ENCODE data around the gene HERC6.
A peak's percentile ranks its signal among the peaks of the same experiment; 100 is the strongest.
"Not testable (repeated sequence)": the region's sequence is repeated elsewhere in the genome, so short reads cannot be mapped to it uniquely, and the experiment has no call there.

Gene HERC6

GRCh38 chr4:88361217-88361773 lies 17.4 kb upstream of the HERC6 start:
- H3K27ac Mint-ChIP-seq; H3K9me3 Mint-ChIP-seq; H3K4me1 Mint-ChIP-seq (ENCODE audit: low read depth); H3K36me3 Mint-ChIP-seq (ENCODE audit: low read depth); H3K27me3 Mint-ChIP-seq; DNase-seq; H3K4me3 Mint-ChIP-seq: not testable (repeated sequence)

DNA sequence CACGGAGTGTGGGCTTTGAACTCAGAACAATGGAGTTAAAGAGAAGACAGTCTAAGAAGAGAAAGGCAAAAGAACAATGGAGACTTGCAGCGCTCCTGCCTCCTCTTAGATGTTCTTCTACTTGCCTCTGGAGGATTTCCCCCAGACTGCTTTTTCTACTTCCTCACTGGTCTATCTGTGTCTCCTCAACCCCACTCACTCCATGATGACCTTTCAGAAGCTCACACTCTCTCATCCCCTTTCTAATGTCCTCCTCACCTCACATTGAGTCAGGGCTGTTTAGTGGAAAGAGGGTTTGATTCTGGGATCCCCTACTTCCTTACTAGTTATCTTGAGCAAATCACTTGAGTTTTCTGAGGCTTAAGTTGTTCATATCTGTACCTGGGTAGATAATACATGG lies 12.2 kb upstream of the HERC6 start:
- Mint-ChIP-seq H3K9me3 (peaks cover 6% of the 10 kb centered on the region), H3K27ac (no peak overlapping the region), H3K4me1 (ENCODE audit: low read depth) (no peaks in the 10 kb centered on the region), H3K4me3 (no peak overlapping the region), H3K36me3 (ENCODE audit: low read depth) (no peaks in the 10 kb centered on the region), H3K27me3 (no peaks in the 10 kb centered on the region)
- DNase-seq = no peak

DNA sequence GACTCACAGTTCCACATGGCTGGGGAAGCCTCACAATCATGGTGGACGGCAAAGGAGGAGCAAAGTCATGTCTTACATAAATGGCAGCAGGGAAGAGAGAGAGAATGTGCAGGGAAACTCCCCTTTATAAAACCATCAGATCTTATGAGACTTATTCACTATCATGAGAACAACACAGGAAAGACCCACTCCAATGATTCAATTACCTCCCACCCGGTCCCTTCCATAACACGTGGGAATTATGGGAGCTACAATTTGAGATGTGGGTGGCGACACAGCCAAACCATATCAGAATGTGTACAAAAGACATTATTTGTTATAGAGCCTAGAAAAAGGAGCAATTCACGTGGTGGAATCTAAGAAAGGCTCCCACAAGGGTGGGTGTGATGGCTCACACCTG lies 10.8 kb upstream of the HERC6 start:
- Mint-ChIP-seq H3K27me3 (no peaks in the 10 kb centered on the region), H3K4me3 (no peak overlapping the region), H3K27ac (no peak overlapping the region), H3K4me1 (ENCODE audit: low read depth) (no peaks in the 10 kb centered on the region), H3K9me3 (peaks cover 6% of the 10 kb centered on the region), H3K36me3 (ENCODE audit: low read depth) (no peaks in the 10 kb centered on the region)
- DNase-seq = no peak

GRCh38 chr4:88369180-88369812 lies 9.4 kb upstream of the HERC6 start:
- not testable (repeated sequence) for H3K27ac Mint-ChIP-seq; DNase-seq; H3K4me1 Mint-ChIP-seq (ENCODE audit: low read depth); H3K27me3 Mint-ChIP-seq; H3K4me3 Mint-ChIP-seq; H3K9me3 Mint-ChIP-seq; H3K36me3 Mint-ChIP-seq (ENCODE audit: low read depth)

- DNase-seq = no peak
Observed at GRCh38 chr4:88381123-88381522, 2.5 kb downstream of the HERC6 start.

DNA sequence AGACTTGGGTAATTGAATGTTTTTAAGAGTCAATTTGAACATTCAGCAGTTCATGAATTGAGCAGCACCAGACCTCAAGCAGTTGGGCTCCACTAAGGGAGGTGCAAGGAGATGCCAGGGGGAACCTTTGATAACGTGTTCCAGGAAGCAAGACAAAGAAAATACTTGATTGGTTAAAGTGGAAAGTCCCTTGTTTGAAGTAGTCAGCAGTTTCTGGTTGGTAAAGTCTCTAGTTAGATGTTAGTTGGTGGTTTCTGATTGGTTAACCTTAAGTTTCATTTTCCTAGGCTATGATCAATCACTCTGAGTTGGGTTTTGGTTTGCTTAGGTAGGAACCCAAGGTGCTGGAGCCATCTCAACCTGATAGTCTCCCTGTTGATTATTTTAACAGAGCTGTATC lies 4.0 kb downstream of the HERC6 start:
- Mint-ChIP-seq H3K4me3 (peak overlapping the region; percentile 41), H3K4me1 (ENCODE audit: low read depth) (peaks cover 40% of the 10 kb centered on the region), H3K36me3 (ENCODE audit: low read depth) (peaks cover 28% of the 10 kb centered on the region), H3K9me3 (peaks cover 6% of the 10 kb centered on the region), H3K27ac (peak overlapping the region; percentile 91), H3K27me3 (no peaks in the 10 kb centered on the region)
- peak; percentile 54 for DNase-seq

More at GRCh38 chr4:88381123-88381522, 2.5 kb downstream of the HERC6 start:
- Mint-ChIP-seq H3K9me3 (peaks cover 6% of the 10 kb centered on the region), H3K27ac (peak overlapping the region; percentile 69), H3K4me3 (peak overlapping the region; percentile 9), H3K36me3 (ENCODE audit: low read depth) (peaks cover 17% of the 10 kb centered on the region), H3K27me3 (no peaks in the 10 kb centered on the region), H3K4me1 (ENCODE audit: low read depth) (peaks cover 41% of the 10 kb centered on the region)

DNA sequence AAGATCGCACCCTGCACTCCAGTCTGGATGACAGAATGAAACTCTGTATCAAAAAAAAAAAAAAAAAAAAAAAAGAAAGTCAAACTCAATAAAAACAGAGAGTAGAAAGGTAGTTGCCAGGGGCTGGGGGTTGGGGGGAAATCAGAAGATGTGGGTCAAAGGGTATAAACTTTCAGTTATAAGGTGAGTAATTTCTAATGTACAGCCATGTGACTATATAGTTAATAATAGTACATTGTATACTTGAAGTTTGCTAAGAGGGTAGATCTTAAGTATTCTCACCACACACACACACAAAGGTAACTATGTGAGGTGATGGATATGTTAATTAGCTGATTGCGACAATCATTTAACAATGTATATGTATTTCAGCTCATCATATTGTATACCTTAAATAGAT lies 11.5 kb downstream of the HERC6 start:
- Mint-ChIP-seq H3K27ac (no peak overlapping the region), H3K36me3 (ENCODE audit: low read depth) (peaks cover 57% of the 10 kb centered on the region), H3K27me3 (no peaks in the 10 kb centered on the region), H3K4me1 (ENCODE audit: low read depth) (no peaks in the 10 kb centered on the region), H3K4me3 (no peak overlapping the region), H3K9me3 (no peaks in the 10 kb centered on the region)
- DNase-seq = no peak

DNA sequence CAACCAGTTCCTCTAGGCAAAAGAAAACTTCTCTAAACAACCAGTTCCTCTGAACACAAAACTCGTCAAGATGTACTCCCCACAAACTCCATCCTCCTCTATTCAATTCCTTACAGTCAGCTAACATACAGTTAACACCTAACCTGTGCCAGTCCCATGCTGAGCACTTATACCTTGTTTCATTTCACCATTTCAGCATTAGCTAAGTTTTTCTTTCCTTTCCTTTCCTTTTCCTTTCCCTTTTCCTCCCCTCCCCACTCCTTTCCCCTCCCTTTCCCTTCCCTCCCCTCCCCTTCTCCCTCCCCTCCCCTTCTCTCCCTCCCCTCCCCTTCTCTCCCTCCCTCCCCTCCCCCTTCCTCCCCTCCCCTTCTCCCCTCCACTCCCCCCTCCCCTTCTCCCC lies 13.1 kb downstream of the HERC6 start:
- DNase-seq = no peak
- no peaks in the 10 kb centered on the region for H3K27me3 Mint-ChIP-seq
- no peaks in the 10 kb centered on the region for H3K9me3 Mint-ChIP-seq
- no peak overlapping the region for H3K27ac Mint-ChIP-seq
- no peak overlapping the region for H3K4me3 Mint-ChIP-seq
- peaks cover 58% of the 10 kb centered on the region for H3K36me3 Mint-ChIP-seq (ENCODE audit: low read depth)
- no peaks in the 10 kb centered on the region for H3K4me1 Mint-ChIP-seq (ENCODE audit: low read depth)

DNA sequence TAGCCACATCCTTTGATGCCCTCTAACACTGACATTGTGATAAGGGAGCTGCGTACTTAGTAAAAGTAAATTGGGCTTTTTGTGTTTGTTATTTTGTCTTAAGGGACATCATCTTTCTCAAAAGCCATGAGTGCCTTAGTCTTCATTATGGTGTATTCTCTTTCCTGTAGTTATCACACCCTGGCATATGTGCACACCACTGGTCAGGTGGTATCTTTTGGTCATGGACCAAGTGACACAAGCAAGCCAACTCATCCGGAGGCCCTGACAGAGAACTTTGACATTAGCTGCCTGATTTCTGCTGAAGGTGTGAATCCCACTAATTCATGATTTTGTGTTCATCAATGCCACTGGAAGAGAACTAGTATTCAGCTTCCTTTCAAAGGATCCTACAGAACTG lies 18.0 kb downstream of the HERC6 start:
- H3K4me3 Mint-ChIP-seq = no peak overlapping the region
- no peak overlapping the region for H3K27ac Mint-ChIP-seq
- H3K36me3 Mint-ChIP-seq (ENCODE audit: low read depth) = peaks cover 49% of the 10 kb centered on the region
- DNase-seq = no peak
- no peaks in the 10 kb centered on the region for H3K4me1 Mint-ChIP-seq (ENCODE audit: low read depth)
- no peaks in the 10 kb centered on the region for H3K9me3 Mint-ChIP-seq
- no peaks in the 10 kb centered on the region for H3K27me3 Mint-ChIP-seq

- peaks cover 41% of the 10 kb centered on the region for H3K36me3 Mint-ChIP-seq (ENCODE audit: low read depth)
- H3K9me3 Mint-ChIP-seq = no peaks in the 10 kb centered on the region
Observed at GRCh38 chr4:88398381-88398780, 19.7 kb downstream of the HERC6 start.

DNA sequence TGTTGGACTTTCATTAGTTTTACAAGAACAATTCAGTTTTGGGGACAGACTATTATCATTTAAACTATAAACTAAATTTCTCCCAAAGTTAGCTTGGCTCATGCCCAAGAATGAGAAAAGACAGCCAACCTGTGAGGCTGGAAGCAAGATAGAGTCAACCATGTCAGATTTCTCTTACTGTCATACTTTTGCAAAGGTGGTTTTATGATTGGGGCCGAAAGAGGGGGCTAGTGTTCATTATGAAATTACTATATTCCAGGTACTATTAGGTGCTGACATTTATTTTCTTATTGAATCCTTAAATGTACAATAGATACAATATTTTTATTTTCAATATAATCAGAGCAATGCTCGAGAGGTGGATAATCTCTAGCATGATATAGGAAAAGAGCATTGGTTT lies 30.6 kb downstream of the HERC6 start:
- H3K27ac Mint-ChIP-seq = no peak overlapping the region
- H3K36me3 Mint-ChIP-seq (ENCODE audit: low read depth) = peaks cover 67% of the 10 kb centered on the region
- no peaks in the 10 kb centered on the region for H3K9me3 Mint-ChIP-seq
- H3K27me3 Mint-ChIP-seq = no peaks in the 10 kb centered on the region
- DNase-seq = no peak
- no peak overlapping the region for H3K4me3 Mint-ChIP-seq
- H3K4me1 Mint-ChIP-seq (ENCODE audit: low read depth) = peaks cover 17% of the 10 kb centered on the region

More at GRCh38 chr4:88398381-88398780, 19.7 kb downstream of the HERC6 start:
- no peaks in the 10 kb centered on the region for H3K4me1 Mint-ChIP-seq (ENCODE audit: low read depth)
- no peak overlapping the region for H3K27ac Mint-ChIP-seq
- no peak for DNase-seq
- no peak overlapping the region for H3K4me3 Mint-ChIP-seq
- no peaks in the 10 kb centered on the region for H3K27me3 Mint-ChIP-seq

GRCh38 chr4:88409789-88410188 lies 31.1 kb downstream of the HERC6 start:
- Mint-ChIP-seq H3K27ac (no peak overlapping the region), H3K36me3 (ENCODE audit: low read depth) (peaks cover 69% of the 10 kb centered on the region), H3K9me3 (no peaks in the 10 kb centered on the region), H3K4me1 (ENCODE audit: low read depth) (peaks cover 17% of the 10 kb centered on the region), H3K4me3 (no peak overlapping the region), H3K27me3 (no peaks in the 10 kb centered on the region)
- no peak for DNase-seq

GRCh38 chr4:88411491-88412096 lies 32.9 kb downstream of the HERC6 start:
- H3K27ac Mint-ChIP-seq = peak overlapping the region; percentile 52
- no peaks in the 10 kb centered on the region for H3K27me3 Mint-ChIP-seq
- no peak for DNase-seq
- H3K4me3 Mint-ChIP-seq = no peak overlapping the region
- H3K9me3 Mint-ChIP-seq = no peaks in the 10 kb centered on the region
- peaks cover 17% of the 10 kb centered on the region for H3K4me1 Mint-ChIP-seq (ENCODE audit: low read depth)
- peaks cover 72% of the 10 kb centered on the region for H3K36me3 Mint-ChIP-seq (ENCODE audit: low read depth)

DNA sequence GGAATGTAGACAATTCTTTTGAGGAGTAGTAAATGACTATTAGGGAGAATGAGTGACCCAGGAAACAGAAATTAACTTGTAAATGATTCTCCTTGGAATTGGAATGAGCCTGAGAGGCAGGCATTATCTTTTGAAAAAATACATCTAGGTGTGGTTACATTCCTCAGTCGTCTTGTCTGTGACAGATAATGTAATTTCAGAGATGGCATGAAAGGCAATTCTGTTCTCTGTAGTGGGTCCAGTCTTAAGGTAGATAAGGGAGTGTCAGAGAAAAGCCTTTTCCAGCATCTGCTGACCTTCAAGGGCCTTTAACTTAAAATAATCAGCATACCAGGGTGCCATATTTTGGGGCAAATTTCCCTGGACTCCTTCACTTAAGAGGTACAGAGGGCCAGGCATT lies 35.1 kb downstream of the HERC6 start:
- Mint-ChIP-seq H3K9me3 (no peaks in the 10 kb centered on the region), H3K4me1 (ENCODE audit: low read depth) (peaks cover 11% of the 10 kb centered on the region), H3K36me3 (ENCODE audit: low read depth) (peaks cover 72% of the 10 kb centered on the region), H3K4me3 (no peak overlapping the region), H3K27ac (no peak overlapping the region), H3K27me3 (no peaks in the 10 kb centered on the region)
- no peak for DNase-seq

GRCh38 chr4:88414755-88415154 lies 36.1 kb downstream of the HERC6 start:
- Mint-ChIP-seq H3K36me3 (ENCODE audit: low read depth) (peaks cover 65% of the 10 kb centered on the region), H3K4me3 (no peak overlapping the region)

More at GRCh38 chr4:88414755-88415154, 36.1 kb downstream of the HERC6 start:
- Mint-ChIP-seq H3K27ac (no peak overlapping the region), H3K27me3 (no peaks in the 10 kb centered on the region), H3K9me3 (no peaks in the 10 kb centered on the region), H3K4me1 (ENCODE audit: low read depth) (peaks cover 11% of the 10 kb centered on the region)
- no peak for DNase-seq

All from activated T-cell treated with anti-CD3 and anti-CD28 coated beads, Interleukin-2, amount 50 U/mL, for 24 hours (primary cell).